HG03558 (cell line): ENCODE results near the gene AGO1.
"Not testable (repeated sequence)": the region's sequence is repeated elsewhere in the genome, so short reads cannot be mapped to it uniquely, and the experiment has no call there.

Source experiments
- ATAC-seq: cut with Tn5 transposase; IDR thresholded peaks from one replicate; pipeline ENCODE4 v1.9.1; 2021; ENCODE audit warnings: moderate number of reproducible peaks; ENCODE audit not compliant: unreplicated experiment; ENCODE audit errors: extremely low read depth

Gene AGO1

DNA sequence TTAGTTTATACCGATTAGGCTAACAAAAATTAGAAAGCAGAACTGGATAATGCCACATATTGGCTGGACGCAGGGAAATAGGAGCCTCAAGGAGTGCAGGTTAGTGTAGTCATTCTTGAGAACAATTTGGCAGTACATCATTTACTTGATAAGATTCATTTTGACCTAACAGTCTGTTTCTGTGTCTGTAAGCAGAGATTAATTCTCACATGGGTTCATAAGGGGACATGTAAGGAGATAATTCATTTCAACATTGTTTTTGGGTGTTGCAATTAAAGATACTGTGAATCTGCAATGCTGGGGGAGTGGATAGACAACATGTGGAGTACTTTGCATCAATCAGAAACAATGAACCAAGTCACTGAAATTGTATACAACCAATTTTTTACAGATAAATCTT lies 79.9 kb downstream of the AGO1 start:
- no peak for ATAC-seq

DNA sequence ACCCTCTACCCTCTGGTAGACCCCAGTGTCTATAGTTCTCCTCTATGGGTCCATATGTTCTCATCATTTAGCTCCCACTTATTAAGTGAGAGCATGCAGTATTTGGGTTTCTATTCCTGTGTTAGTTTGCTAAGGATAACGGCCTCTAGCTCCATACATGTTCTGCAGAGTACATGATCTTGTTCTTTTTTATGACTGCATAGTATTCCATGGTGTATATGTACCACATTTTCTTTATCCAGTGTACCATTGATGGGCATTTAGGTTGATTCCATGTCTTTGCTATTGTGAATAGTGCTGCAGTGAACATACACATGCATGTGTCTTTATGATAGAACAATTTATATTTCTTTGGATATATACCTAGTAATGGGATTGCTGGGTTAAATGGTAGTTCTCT lies 81.3 kb downstream of the AGO1 start:
- not testable (repeated sequence) for ATAC-seq

DNA sequence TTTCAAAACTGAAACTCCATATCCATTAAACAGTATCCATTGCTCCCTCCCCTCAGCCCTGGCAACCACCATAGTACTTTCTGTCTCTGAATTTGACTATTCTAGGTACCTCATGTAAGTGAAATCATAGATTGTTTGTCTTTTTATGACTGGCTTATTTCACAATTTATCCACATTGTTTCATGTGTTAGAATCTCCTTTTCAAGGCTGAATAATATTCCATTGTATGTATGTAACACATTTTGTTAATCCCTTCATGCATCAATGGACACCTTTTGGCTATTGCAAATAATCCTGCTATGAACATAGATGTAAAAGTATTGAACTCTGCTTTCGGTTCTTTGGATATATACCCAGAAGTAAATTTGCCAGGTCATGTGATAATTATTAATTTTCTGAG lies 85.4 kb downstream of the AGO1 start:
- no peak for ATAC-seq

DNA sequence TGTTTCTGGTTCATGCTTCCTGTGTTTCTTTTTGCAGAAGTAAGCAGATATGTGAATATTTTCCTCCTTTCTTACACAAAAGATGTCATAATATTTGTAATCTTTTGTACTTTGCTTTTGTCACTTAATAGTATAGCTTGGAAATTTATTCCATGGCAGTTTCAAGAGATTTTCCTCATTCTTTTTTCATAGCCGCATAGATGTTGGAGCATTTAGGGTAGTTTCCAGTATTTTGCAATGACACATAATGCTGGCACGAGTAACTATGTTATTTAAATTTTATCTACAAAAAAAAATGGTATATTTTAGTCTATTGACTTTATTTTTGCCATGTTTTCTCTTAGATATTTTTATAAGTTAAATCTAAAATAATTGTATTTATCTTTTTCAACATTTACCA lies 88.6 kb downstream of the AGO1 start:
- ATAC-seq: no peak

DNA sequence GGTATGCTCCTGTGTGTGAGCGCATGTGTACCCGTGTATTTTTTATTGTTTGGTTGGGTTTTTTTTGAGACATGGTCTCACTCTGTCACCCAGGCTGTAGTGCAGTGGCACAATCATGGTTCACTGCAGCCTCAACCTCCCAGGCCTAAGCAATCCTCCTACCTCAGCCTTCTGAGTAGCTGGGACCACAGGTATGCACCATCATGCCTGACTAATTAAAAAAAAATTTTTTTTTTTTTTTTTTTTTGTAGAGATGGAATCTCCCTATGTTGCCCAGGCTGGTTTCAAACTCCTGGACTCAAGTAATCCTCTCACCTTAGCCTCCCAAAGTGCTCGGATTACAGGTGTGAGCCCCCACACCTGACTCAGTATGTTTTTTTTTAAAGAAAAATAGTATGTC lies 89.6 kb downstream of the AGO1 start:
- not testable (repeated sequence) for ATAC-seq

GRCh38 chr1:35980090-35980489 lies 97.1 kb downstream of the AGO1 start:
- no peak for ATAC-seq
